BLaER1 (cell line): ENCODE data around the gene STK40.

Experiments
- H3K27ac ChIP-seq: shearing (Covaris generic); formaldehyde crosslinking; 2 replicates; pipeline ENCODE4 v1.8.1; 2022
- H3K27me3 ChIP-seq: shearing (Covaris generic); formaldehyde crosslinking; 2 replicates; pipeline ENCODE4 v1.8.1; 2022
- H3K36me3 ChIP-seq: shearing (Covaris generic); formaldehyde crosslinking; 2 replicates; pipeline ENCODE4 v1.8.1; 2022
- H3K4me1 ChIP-seq: shearing (Covaris generic); formaldehyde crosslinking; 2 replicates; pipeline ENCODE4 v1.8.1; 2022
- H3K4me2 ChIP-seq: shearing (Covaris generic); formaldehyde crosslinking; 2 replicates; pipeline ENCODE4 v1.8.1; 2022
- H3K4me3 ChIP-seq: shearing (Covaris generic); formaldehyde crosslinking; 2 replicates; pipeline ENCODE4 v1.8.1; 2022
- H3K9ac ChIP-seq: shearing (Covaris generic); formaldehyde crosslinking; 2 replicates; pipeline ENCODE4 v1.8.1; 2022
- H3K9me3 ChIP-seq: shearing (Covaris generic); formaldehyde crosslinking; 2 replicates; pipeline ENCODE4 v1.8.1; 2022
- H4K20me1 ChIP-seq: shearing (Covaris generic); formaldehyde crosslinking; 2 replicates; pipeline ENCODE4 v1.8.1; 2022
- Cebpa-rat ChIP-seq: shearing (Covaris generic); IDR thresholded peaks from 2 replicates; pipeline ENCODE4 v1.8.1; 2022

The STK40 gene

GRCh38 chr1:36349241-36349671 lies 36.5 kb downstream of the STK40 start:
- no peaks in the 10 kb centered on the region for H3K27me3 ChIP-seq
- no peak overlapping the region for H3K4me3 ChIP-seq
- no peak overlapping the region; the same call in 1 of the 2 replicates for H3K9ac ChIP-seq
- H3K27ac ChIP-seq: no peak overlapping the region
- H4K20me1 ChIP-seq: peaks cover 16% of the 10 kb centered on the region; the same call in 1 of the 2 replicates
- peaks cover 68% of the 10 kb centered on the region for H3K36me3 ChIP-seq
- no peak for TF ChIP-seq Cebpa-rat
- no peaks in the 10 kb centered on the region for H3K9me3 ChIP-seq
- H3K4me1 ChIP-seq: peaks cover 51% of the 10 kb centered on the region
- H3K4me2 ChIP-seq: no peak overlapping the region

GRCh38 chr1:36346741-36347370 lies 38.9 kb downstream of the STK40 start:
- H4K20me1 ChIP-seq: peaks cover 14% of the 10 kb centered on the region; the same call in 1 of the 2 replicates
- peaks cover 48% of the 10 kb centered on the region for H3K4me1 ChIP-seq
- H3K27ac ChIP-seq: peak overlapping the region; percentile 20; the same call in 1 of the 2 replicates
- no peak overlapping the region for H3K4me2 ChIP-seq
- H3K4me3 ChIP-seq: no peak overlapping the region
- TF ChIP-seq Cebpa-rat: no peak
- H3K36me3 ChIP-seq: peaks cover 55% of the 10 kb centered on the region
- no peaks in the 10 kb centered on the region for H3K9me3 ChIP-seq
- 0 out of 2 replicates have a peak overlapping the region, but pooled peaks have one; percentile 8 for H3K9ac ChIP-seq
- H3K27me3 ChIP-seq: no peaks in the 10 kb centered on the region

GRCh38 chr1:36345353-36345752 lies 40.4 kb downstream of the STK40 start:
- H3K27ac ChIP-seq: no peak overlapping the region
- peaks cover 59% of the 10 kb centered on the region for H3K36me3 ChIP-seq
- no peak overlapping the region for H3K9ac ChIP-seq
- H3K4me2 ChIP-seq: no peak overlapping the region
- no peaks in the 10 kb centered on the region for H3K9me3 ChIP-seq
- no peak for TF ChIP-seq Cebpa-rat
- no peaks in the 10 kb centered on the region for H3K27me3 ChIP-seq
- H4K20me1 ChIP-seq: no peaks in the 10 kb centered on the region
- H3K4me3 ChIP-seq: no peak overlapping the region
- H3K4me1 ChIP-seq: peaks cover 44% of the 10 kb centered on the region

- Histone ChIP-seq H3K9ac (no peak overlapping the region), H3K9me3 (no peaks in the 10 kb centered on the region), H3K27me3 (no peaks in the 10 kb centered on the region), H3K4me2 (no peak overlapping the region), H4K20me1 (no peaks in the 10 kb centered on the region), H3K36me3 (peaks cover 55% of the 10 kb centered on the region), H3K4me1 (peaks cover 44% of the 10 kb centered on the region), H3K4me3 (no peak overlapping the region), H3K27ac (no peak overlapping the region)
- no peak for TF ChIP-seq Cebpa-rat
These were observed 41.4 kb downstream of the STK40 start for GRCh38 chr1:36344395-36344680.

GRCh38 chr1:36343651-36344394 lies 41.9 kb downstream of the STK40 start:
- Histone ChIP-seq H3K9me3 (no peaks in the 10 kb centered on the region), H4K20me1 (no peaks in the 10 kb centered on the region), H3K4me2 (no peak overlapping the region), H3K27ac (no peak overlapping the region), H3K9ac (no peak overlapping the region), H3K4me3 (no peak overlapping the region), H3K36me3 (peaks cover 52% of the 10 kb centered on the region), H3K27me3 (no peaks in the 10 kb centered on the region), H3K4me1 (peaks cover 45% of the 10 kb centered on the region)
- TF ChIP-seq Cebpa-rat: no peak

- Histone ChIP-seq H3K4me1 (peaks cover 57% of the 10 kb centered on the region), H3K27me3 (no peaks in the 10 kb centered on the region), H3K36me3 (peaks cover 40% of the 10 kb centered on the region), H3K4me2 (peak overlapping the region; percentile 54), H3K9me3 (no peaks in the 10 kb centered on the region), H3K9ac (peak overlapping the region; percentile 31; the same call in 1 of the 2 replicates), H3K27ac (peak overlapping the region; percentile 52), H3K4me3 (no peak overlapping the region), H4K20me1 (no peaks in the 10 kb centered on the region)
- no peak for TF ChIP-seq Cebpa-rat
These were observed 43.1 kb downstream of the STK40 start for GRCh38 chr1:36342426-36343185.

GRCh38 chr1:36341626-36342320 lies 44.0 kb downstream of the STK40 start:
- TF ChIP-seq Cebpa-rat: no peak
- Histone ChIP-seq H3K9ac (0 out of 2 replicates have a peak overlapping the region, but pooled peaks have one; percentile 23), H3K9me3 (no peaks in the 10 kb centered on the region), H4K20me1 (no peaks in the 10 kb centered on the region), H3K36me3 (peaks cover 33% of the 10 kb centered on the region), H3K4me3 (no peak overlapping the region), H3K27ac (peak overlapping the region; percentile 77), H3K4me1 (peaks cover 65% of the 10 kb centered on the region), H3K4me2 (no peak overlapping the region), H3K27me3 (no peaks in the 10 kb centered on the region)

- TF ChIP-seq Cebpa-rat: no peak
- H3K36me3 ChIP-seq: peaks cover 14% of the 10 kb centered on the region
- no peaks in the 10 kb centered on the region for H3K27me3 ChIP-seq
- H3K4me1 ChIP-seq: peaks cover 83% of the 10 kb centered on the region
- H3K9me3 ChIP-seq: no peaks in the 10 kb centered on the region
- H3K9ac ChIP-seq: peak overlapping the region; percentile 60; the same call in 1 of the 2 replicates
- no peak overlapping the region for H3K4me3 ChIP-seq
- no peaks in the 10 kb centered on the region for H4K20me1 ChIP-seq
- peak overlapping the region; percentile 77 for H3K27ac ChIP-seq
- peak overlapping the region; percentile 96 for H3K4me2 ChIP-seq
These were observed 46.1 kb downstream of the STK40 start for GRCh38 chr1:36339615-36340014.

- peaks cover 87% of the 10 kb centered on the region for H3K4me1 ChIP-seq
- H3K4me2 ChIP-seq: peak overlapping the region; percentile 96
- peaks cover 14% of the 10 kb centered on the region for H3K36me3 ChIP-seq
- peak overlapping the region; percentile 32; the same call in 1 of the 2 replicates for H3K4me3 ChIP-seq
- H3K9me3 ChIP-seq: no peaks in the 10 kb centered on the region
- no peaks in the 10 kb centered on the region for H3K27me3 ChIP-seq
- no peaks in the 10 kb centered on the region for H4K20me1 ChIP-seq
- TF ChIP-seq Cebpa-rat: no peak
- peak overlapping the region; percentile 60 for H3K9ac ChIP-seq
- H3K27ac ChIP-seq: peak overlapping the region; percentile 77
These were observed 46.5 kb downstream of the STK40 start for GRCh38 chr1:36339215-36339614.
